Heart left ventricle (tissue), 16 donors: ENCODE data around the gene ADGRF3. TPM values are rescaled to one million over a fixed set of nuclear protein-coding genes. Genes with fewer than 3 reads are reported as not detected.

Experiments used
- ATAC-seq, 4 donors: fragments of 200-7000 bp; cut with Tn5 transposase; one replicate each; pipeline ENCODE4 v1.9.1; 2020 to 2022; ENCODE audit warnings: moderate library complexity in 4 of 4, mild to moderate bottlenecking in 3 of 4, moderate number of reproducible peaks in 1 of 4
- DNase-seq, 5 donors: peaks; one replicate each; pipeline ENCODE4 v3.0.0-alpha.2; 2020
- H3K27ac ChIP-seq, 12 donors: fragments of 200-600 bp; sonication (generic) in 4 of 12; one replicate each; pipeline versions ENCODE4 v1.5.0 to v1.8.0; 2016 to 2022; ENCODE audit warnings: mild to moderate bottlenecking in 2 of 12
- H3K27me3 ChIP-seq, 9 donors: fragments of 200-600 bp; sonication (generic) in 2 of 9; one replicate each; pipeline versions ENCODE4 v1.5.1 to v1.8.0; 2016 to 2022; ENCODE audit warnings: mild to moderate bottlenecking in 3 of 9
- H3K36me3 ChIP-seq, 9 donors: fragments of 200-600 bp; sonication (generic) in 2 of 9; one replicate each; pipeline versions ENCODE4 v1.5.0 to v1.8.0; 2018 to 2022; ENCODE audit warnings: mild to moderate bottlenecking in 2 of 9
- H3K4me1 ChIP-seq, 12 donors: fragments of 200-600 bp; sonication (generic) in 4 of 12; one replicate each; pipeline versions ENCODE4 v1.5.0 to v1.8.0; 2016 to 2022; ENCODE audit warnings: mild to moderate bottlenecking in 3 of 12
- H3K4me3 ChIP-seq, 12 donors: fragments of 200-600 bp; sonication (generic) in 4 of 12; one replicate each; pipeline versions ENCODE4 v1.5.0 to v1.8.0; 2017 to 2022; ENCODE audit warnings: mild to moderate bottlenecking in 9 of 12, moderate library complexity in 4 of 12
- H3K9me3 ChIP-seq, 12 donors: fragments of 200-600 bp; sonication (generic) in 4 of 12; one replicate each; pipeline versions ENCODE4 v1.5.0 to v1.8.0; 2016 to 2022; ENCODE audit warnings: mild to moderate bottlenecking in 1 of 12
- POLR2A ChIP-seq, 2 donors: fragments of 450-650 bp; IDR thresholded peaks; one replicate each; pipeline ENCODE4 v1.6.1; 2017; ENCODE audit warnings: antibody characterized with exemption in 2 of 2, mild to moderate bottlenecking in 2 of 2, moderate library complexity in 2 of 2
- WGBS, 4 donors: extraction: QIAGEN DNeasy Blood & Tissue Kit in 2 of 4; methylation state at CpG; one replicate each; pipeline versions ENCODE4 v1.1.5 to v1.1.7; 2013 to 2018; 5-methylcytosine and 5-hydroxymethylcytosine counted together
- intact Hi-C, 10 donors: fragments of 100-400 bp; cut with DNase I; formaldehyde crosslinking; loops; one replicate each; pipeline versions ENCODE4 v1.11.1 to v1.14.2; 2022
- polyA plus RNA-seq, 2 donors: library from polyadenylated mRNA; stranded (reverse); fragments of 200-250 nt; gene quantifications; one replicate each; pipeline ENCODE4 v1.2.3, GENCODE V29; 2013
- total RNA-seq, 9 donors: library from RNA; depleted of rRNA in 2 of 9; stranded (reverse); fragments of >200 nt in 2 of 9; fragmentation: NEBNext Ultra II Directional in 3 of 9; extraction: Animal tissue kit (Norgen Biotek cat#: 25700) in 3 of 9; gene quantifications; one replicate each; pipeline versions ENCODE4 v1.1.0 to v1.2.4, GENCODE V29; 2016 to 2023
- TF ChIP-seq, protein P1 (sequence below), 12 donors: fragments of 200-600 bp; sonication (generic) in 4 of 12; IDR thresholded peaks; one replicate each; pipeline versions ENCODE4 v1.5.0 to v1.8.0; 2018 to 2022; ENCODE audit warnings: antibody characterized with exemption in 12 of 12, mild to moderate bottlenecking in 5 of 12
- donor health status: ischemic (EF 13 %, LVEDD 7.1; RV severe dilation, severe dysfunction).
- donor health status: healthy with polysubstance abuse.
- donor health status: DM: no; HTN: yes; CAD: no.
- donor health status: DM: no; HTN: no; CAD: no.
- donor health status: ischemic (EF 25% LVEDD 6.9; RV normal size, moderate dysfunction).
- donor health status: ischemic (EF 25% LVEDD 5.7; RV mildly dilated, moderate dysfunction).
- donor health status: healthy.
- donor health status: DM: yes; HTN: yes; CAD: no.
- donor health status: ischemic (EF 35%, LVEDD 5.7; RV mildly dilated, moderate dysfunction).
- donor health status: nonischemic (EF 11% LVEDD 7.7; RV severe dilation, severe dysfunction).
- donor health status: DM: yes; HTN: yes; CAD: no.
- donor health status: PGD.
- donor health status: ischemic (EF 29% LVEDD 5.4; RV normal size, mild dysfunction).
- donor health status: nonischemic (EF 23%, LVEDD 6.1; RV moderate dilation, normal function).

Gene ADGRF3
- total and polyA plus RNA-seq, 11 donors = 0.08 to 0.69 (median 0.13) TPM; not detected in 8

DNA sequence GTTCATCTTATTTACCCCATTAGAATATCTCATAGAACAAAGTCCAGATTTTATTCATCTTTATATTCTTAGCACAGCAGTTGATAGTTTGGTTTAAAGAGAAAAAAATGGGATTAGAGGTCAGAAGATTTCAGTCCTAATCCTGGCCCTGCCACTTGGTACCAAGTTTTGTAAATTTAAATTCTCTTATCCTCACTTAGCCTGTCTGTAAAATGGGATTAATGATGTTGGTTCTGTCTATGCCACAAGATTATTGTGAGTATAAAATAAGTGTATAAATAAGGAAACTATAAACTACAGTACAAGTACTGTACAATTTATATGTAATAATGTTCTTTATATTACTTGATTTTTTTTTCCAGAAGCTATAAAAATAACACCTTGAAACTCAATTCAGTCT lies 38.0 kb upstream of the ADGRF3 start:
- TF ChIP-seq, protein P1, sequence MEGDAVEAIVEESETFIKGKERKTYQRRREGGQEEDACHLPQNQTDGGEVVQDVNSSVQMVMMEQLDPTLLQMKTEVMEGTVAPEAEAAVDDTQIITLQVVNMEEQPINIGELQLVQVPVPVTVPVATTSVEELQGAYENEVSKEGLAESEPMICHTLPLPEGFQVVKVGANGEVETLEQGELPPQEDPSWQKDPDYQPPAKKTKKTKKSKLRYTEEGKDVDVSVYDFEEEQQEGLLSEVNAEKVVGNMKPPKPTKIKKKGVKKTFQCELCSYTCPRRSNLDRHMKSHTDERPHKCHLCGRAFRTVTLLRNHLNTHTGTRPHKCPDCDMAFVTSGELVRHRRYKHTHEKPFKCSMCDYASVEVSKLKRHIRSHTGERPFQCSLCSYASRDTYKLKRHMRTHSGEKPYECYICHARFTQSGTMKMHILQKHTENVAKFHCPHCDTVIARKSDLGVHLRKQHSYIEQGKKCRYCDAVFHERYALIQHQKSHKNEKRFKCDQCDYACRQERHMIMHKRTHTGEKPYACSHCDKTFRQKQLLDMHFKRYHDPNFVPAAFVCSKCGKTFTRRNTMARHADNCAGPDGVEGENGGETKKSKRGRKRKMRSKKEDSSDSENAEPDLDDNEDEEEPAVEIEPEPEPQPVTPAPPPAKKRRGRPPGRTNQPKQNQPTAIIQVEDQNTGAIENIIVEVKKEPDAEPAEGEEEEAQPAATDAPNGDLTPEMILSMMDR (IDR thresholded peaks at IDR 0.05) = no peak
- no peak for TF ChIP-seq POLR2A (IDR thresholded peaks at IDR 0.05)
- Histone ChIP-seq H3K4me1 (peaks cover 0 to 4% (median 0%) of the 10 kb centered on the region in 12 donors), H3K36me3 (peaks cover 0 to 73% (median 49%) of the 10 kb centered on the region in 9 donors), H3K27me3 (no peaks in the 10 kb centered on the region), H3K9me3 (no peaks in the 10 kb centered on the region), H3K27ac (no peak overlapping the region), H3K4me3 (no peak overlapping the region)
- intact Hi-C loops = no loop called here
- DNase-seq (no peak), ATAC-seq (no peak)

DNA sequence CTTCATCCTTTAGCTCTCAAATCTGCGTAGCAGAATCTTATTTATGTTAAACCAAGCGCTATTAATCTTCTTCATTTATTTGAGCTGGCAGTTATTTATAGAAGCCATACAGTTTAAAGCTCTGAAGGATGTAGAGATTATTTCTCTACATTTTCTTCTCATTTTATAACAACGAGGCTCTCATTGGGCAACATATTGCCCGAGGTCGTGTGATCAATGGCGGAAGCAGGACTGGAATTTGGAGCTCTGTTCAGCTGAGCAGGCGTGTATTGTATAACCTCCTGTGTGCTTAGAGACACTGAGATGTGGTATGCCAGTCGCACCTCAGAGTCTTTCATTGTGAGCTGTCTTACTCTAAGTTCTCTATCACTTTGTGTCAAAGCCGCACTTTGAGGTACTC lies 37.6 kb upstream of the ADGRF3 start:
- Histone ChIP-seq H3K36me3 (peaks cover 0 to 73% (median 49%) of the 10 kb centered on the region in 9 donors), H3K4me1 (peaks cover 0 to 4% (median 0%) of the 10 kb centered on the region in 12 donors), H3K4me3 (no peak overlapping the region), H3K27me3 (no peaks in the 10 kb centered on the region), H3K9me3 (no peaks in the 10 kb centered on the region), H3K27ac (no peak overlapping the region)
- DNase-seq (no peak), ATAC-seq (no peak)
- WGBS, 4 donors = 95 to 97% (median 96%) methylated on average over 9 of the region's 9 CpGs
- TF ChIP-seq, protein P1 (IDR thresholded peaks at IDR 0.05) = no peak
- TF ChIP-seq POLR2A (IDR thresholded peaks at IDR 0.05) = no peak
- intact Hi-C loops = no loop called here

DNA sequence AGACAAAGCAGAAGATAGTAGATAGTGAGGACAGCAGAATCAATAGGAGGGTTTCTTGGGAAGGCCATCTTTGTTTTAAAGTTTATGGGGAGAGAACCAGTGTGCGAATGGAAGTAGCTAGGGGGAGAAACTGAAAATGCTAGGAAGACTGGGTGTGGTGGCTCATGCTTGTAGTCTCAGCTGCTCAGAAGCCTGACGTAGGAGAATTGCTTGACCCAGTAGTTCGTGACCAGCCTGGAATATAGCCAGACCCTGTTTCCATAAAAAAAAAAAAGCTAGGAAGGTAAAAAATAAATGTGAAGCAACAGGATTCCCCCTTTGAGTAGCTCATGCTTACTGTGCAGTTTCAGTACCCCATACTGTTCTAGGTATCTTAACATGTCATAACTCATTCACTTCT lies 36.0 kb upstream of the ADGRF3 start:
- ATAC-seq = peak in 2 of 4 donors; percentile 30 to 52

DNA sequence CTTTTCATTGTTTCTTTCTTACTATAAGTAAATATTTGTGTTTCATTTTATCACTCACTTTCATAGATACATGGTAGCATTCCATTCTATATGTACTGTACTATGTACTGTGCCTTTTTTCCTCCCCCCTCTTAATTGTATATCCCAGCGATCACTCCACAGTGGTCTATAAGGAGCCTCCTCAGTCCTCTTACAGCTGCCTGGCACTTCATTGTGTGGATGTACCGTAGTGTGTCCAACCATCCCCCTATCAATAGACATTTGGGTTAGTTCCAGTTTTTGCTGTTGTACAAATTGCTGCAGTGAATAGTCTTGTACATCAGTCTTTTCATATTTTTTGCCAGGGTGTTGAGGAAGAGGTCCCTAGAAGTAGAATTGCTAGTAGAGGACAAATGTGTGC lies 33.7 kb upstream of the ADGRF3 start:
- Histone ChIP-seq H3K9me3 (no peaks in the 10 kb centered on the region), H3K27me3 (no peaks in the 10 kb centered on the region), H3K27ac (no peak overlapping the region), H3K36me3 (peaks cover 0 to 72% (median 42%) of the 10 kb centered on the region in 9 donors), H3K4me3 (no peak overlapping the region), H3K4me1 (peaks cover 0 to 4% (median 0%) of the 10 kb centered on the region in 12 donors)
- intact Hi-C loops = no loop called here
- ATAC-seq = no peak
- TF ChIP-seq, protein P1 (IDR thresholded peaks at IDR 0.05) = no peak
- TF ChIP-seq POLR2A (IDR thresholded peaks at IDR 0.05) = no peak
- DNase-seq = no peak
- WGBS, 4 donors = 83 to 92% (median 88%) methylated on average over 2 of the region's 2 CpGs

More for the DNA sequence above, 36.0 kb upstream of the ADGRF3 start:
- no peak for DNase-seq
- Histone ChIP-seq H3K9me3 (no peaks in the 10 kb centered on the region), H3K4me1 (peaks cover 0 to 4% (median 0%) of the 10 kb centered on the region in 12 donors), H3K4me3 (no peak overlapping the region), H3K27me3 (no peaks in the 10 kb centered on the region), H3K36me3 (peaks cover 0 to 72% (median 45%) of the 10 kb centered on the region in 9 donors), H3K27ac (no peak overlapping the region)
- TF ChIP-seq, protein P1 (IDR thresholded peaks at IDR 0.05) = no peak
- TF ChIP-seq POLR2A (IDR thresholded peaks at IDR 0.05) = no peak
- WGBS, 4 donors = 89 to 96% (median 92%) methylated on average over 3 of the region's 3 CpGs
- intact Hi-C loops = no loop called here
